Right lobe of liver (tissue), 6 donors: Measurements from ENCODE around the gene SVBP. TPM values are rescaled to one million over a fixed set of nuclear protein-coding genes. Genes with fewer than 3 reads are reported as not detected.

Source experiments
- ATAC-seq, 4 donors: fragments of 200-7000 bp; cut with Tn5 transposase; one replicate each; pipeline ENCODE4 v1.9.1; 2020; ENCODE audit warnings: mild to moderate bottlenecking in 4 of 4, moderate library complexity in 4 of 4
- DNase-seq, 3 donors: peaks; one replicate each; pipeline ENCODE4 v3.0.0-alpha.2; 2020
- H3K27ac ChIP-seq, 3 donors: fragments of 200-600 bp; one replicate each; pipeline ENCODE4 v1.8.0; 2022
- H3K27me3 ChIP-seq, 2 donors: fragments of 200-600 bp; one replicate each; pipeline ENCODE4 v1.8.0; 2022
- H3K36me3 ChIP-seq, 4 donors: fragments of 200-600 bp; sonication (generic) in 1 of 4; one replicate each; pipeline versions ENCODE4 v1.5.1 to v1.8.0; 2017 to 2022; ENCODE audit warnings: control low read depth in 1 of 4
- H3K4me1 ChIP-seq, 4 donors: fragments of 200-600 bp; sonication (generic) in 1 of 4; one replicate each; pipeline versions ENCODE4 v1.5.1 to v1.8.0; 2017 to 2022; ENCODE audit warnings: control low read depth in 1 of 4
- H3K4me3 ChIP-seq, 3 donors: fragments of 200-600 bp; one replicate each; pipeline ENCODE4 v1.8.0; 2022
- H3K9me3 ChIP-seq, 4 donors: fragments of 200-600 bp; sonication (generic) in 1 of 4; one replicate each; pipeline versions ENCODE4 v1.5.1 to v1.8.0; 2017 to 2022; ENCODE audit warnings: control low read depth in 1 of 4
- POLR2A ChIP-seq: fragments of 450-650 bp; IDR thresholded peaks from one replicate; pipeline ENCODE4 v1.6.1; 2017; ENCODE audit warnings: antibody characterized with exemption, mild to moderate bottlenecking
- WGBS: methylation state at CpG from one replicate; pipeline ENCODE4 v1.1.6; 2018; ENCODE audit warnings: low coverage, low lambda C conversion rate; ENCODE audit not compliant: insufficient coverage; ENCODE audit errors: missing lambda C conversion rate; 5-methylcytosine and 5-hydroxymethylcytosine counted together
- intact Hi-C, 2 donors: fragments of 100-400 bp; cut with DNase I; formaldehyde crosslinking; loops; one replicate each; pipeline versions ENCODE4 v1.11.2 to v1.14.1; 2022
- total RNA-seq, 6 experiments: library from RNA; depleted of rRNA in 2 of 6; stranded (reverse); fragments of >200 nt in 2 of 6; fragmentation: NEBNext Ultra II Directional in 3 of 6; extraction: Animal tissue kit (Norgen Biotek cat#: 25700) in 3 of 6; gene quantifications; one replicate each; pipeline versions ENCODE4 v1.1.0 to v1.2.4, GENCODE V29; 2016 to 2023
- TF ChIP-seq, protein P1 (sequence below), 4 donors: fragments of 200-600 bp in 3 of 4; fragments of 450-650 bp in 1 of 4; IDR thresholded peaks; one replicate each; pipeline versions ENCODE4 v1.5.1 to v1.8.0; 2016 to 2022; ENCODE audit warnings: antibody characterized with exemption in 4 of 4, mild to moderate bottlenecking in 2 of 4
- donor health status: DM: no; HTN: yes; CAD: no.
- donor health status: DM: no; HTN: no; CAD: no.
- donor health status: DM: no; HTN: no; CAD: no.
- donor health status: DM: no; HTN: yes; CAD: no.
- donor health status: DM: no; HTN: yes; CAD: no.

SVBP gene
- total RNA-seq, 6 experiments from 2014 or later, result 6.0 to 12.8 (median 10.6) TPM

DNA sequence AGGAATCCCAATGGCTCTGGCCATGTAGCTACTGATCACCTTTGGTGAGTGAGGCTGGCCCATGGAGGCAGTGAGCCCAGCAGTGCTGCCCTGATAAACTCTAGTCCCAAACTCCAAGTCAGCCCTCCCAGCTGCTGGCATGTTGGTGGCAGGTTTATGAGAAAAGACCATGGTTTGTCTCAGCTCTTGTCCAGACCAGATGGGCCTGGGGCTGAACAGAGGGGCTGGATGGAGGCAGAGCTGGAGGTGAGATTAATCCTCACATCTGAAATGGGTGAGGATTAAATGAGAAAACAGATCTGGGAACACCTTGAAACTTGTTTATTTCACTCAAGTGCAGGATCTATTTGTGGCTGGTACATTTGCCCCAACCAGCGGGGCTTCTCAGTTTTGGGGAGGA lies 29.2 kb downstream of the SVBP start:
- DNase-seq, result no peak
- intact Hi-C loops, result no loop called here
- ATAC-seq, result no peak
- H3K27ac ChIP-seq, result no peak overlapping the region
- WGBS, result 88% methylated on average over 1 of the region's 1 CpG
- H3K36me3 ChIP-seq, result no peaks in the 10 kb centered on the region
- H3K9me3 ChIP-seq, result no peaks in the 10 kb centered on the region
- no peaks in the 10 kb centered on the region for H3K27me3 ChIP-seq
- H3K4me1 ChIP-seq, result peaks cover 0 to 7% (median 0%) of the 10 kb centered on the region in 4 donors
- no peak overlapping the region for H3K4me3 ChIP-seq
- TF ChIP-seq, protein P1, sequence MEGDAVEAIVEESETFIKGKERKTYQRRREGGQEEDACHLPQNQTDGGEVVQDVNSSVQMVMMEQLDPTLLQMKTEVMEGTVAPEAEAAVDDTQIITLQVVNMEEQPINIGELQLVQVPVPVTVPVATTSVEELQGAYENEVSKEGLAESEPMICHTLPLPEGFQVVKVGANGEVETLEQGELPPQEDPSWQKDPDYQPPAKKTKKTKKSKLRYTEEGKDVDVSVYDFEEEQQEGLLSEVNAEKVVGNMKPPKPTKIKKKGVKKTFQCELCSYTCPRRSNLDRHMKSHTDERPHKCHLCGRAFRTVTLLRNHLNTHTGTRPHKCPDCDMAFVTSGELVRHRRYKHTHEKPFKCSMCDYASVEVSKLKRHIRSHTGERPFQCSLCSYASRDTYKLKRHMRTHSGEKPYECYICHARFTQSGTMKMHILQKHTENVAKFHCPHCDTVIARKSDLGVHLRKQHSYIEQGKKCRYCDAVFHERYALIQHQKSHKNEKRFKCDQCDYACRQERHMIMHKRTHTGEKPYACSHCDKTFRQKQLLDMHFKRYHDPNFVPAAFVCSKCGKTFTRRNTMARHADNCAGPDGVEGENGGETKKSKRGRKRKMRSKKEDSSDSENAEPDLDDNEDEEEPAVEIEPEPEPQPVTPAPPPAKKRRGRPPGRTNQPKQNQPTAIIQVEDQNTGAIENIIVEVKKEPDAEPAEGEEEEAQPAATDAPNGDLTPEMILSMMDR (IDR thresholded peaks at IDR 0.05), result no peak
- no peak for TF ChIP-seq POLR2A

DNA sequence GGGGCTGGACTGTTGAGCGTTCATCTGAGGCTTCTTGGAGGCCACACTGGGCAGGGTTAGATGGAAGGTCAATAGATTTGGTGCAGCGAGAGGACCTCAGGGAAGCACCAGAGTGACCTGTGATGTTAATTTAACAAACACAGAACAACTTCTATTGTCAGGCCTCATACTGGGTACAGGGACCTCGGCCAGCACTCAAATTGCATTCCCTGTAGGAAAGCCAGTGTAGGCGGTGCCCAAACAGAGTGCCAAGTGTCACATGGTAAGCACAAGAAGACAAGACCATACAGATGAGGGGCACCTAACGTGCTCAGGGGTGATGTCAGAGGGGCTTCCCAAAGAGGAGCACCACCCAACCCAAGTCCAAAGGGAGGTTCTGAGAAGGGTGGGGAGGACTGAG lies 31.1 kb downstream of the SVBP start:
- Histone ChIP-seq H3K4me3 (no peak overlapping the region), H3K36me3 (no peaks in the 10 kb centered on the region), H3K27me3 (no peaks in the 10 kb centered on the region), H3K9me3 (no peaks in the 10 kb centered on the region), H3K4me1 (peaks cover 0 to 7% (median 0%) of the 10 kb centered on the region in 4 donors), H3K27ac (no peak overlapping the region)
- no peak for DNase-seq
- TF ChIP-seq, protein P1 (IDR thresholded peaks at IDR 0.05), result no peak
- no peak for TF ChIP-seq POLR2A
- WGBS, result 84% methylated on average over 5 of the region's 5 CpGs
- ATAC-seq, result no peak
- intact Hi-C loops, result no loop called here

DNA sequence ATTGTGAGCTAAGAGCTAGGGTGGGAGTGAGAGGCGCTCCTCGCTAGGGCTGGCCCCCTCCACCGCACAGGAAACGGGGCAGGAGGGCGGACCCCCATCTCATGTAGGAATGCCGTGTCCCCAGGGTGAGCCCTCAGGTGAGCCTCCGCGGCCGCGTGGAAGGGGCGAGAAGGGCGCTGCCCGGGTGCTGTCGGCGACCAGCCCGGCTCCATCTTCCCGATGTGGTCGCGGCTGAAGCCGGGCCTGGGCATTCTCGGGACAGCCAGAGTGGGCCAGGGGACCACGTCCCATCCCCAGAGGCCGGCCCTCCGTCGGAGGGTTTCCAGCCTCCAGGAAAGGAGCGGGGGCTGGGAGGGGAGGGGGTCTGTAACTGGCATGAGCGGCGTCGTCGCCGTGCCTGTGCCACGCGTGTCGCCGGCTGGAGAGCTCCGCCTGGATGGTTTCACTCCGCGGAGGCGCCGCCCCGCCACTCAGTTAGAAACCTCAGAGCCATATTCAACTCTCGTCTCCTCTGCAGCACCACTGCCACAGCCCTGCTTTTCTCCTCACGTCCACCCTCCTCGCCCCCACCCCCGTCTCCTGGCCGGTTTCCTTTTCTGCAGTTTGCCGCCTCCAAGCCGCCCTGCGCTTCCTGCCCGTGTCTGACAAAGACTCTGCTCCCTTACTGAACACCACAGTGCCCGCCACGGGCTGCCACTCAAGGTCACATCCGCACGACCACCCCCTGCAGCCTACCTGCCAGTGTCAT lies 32.1 kb downstream of the SVBP start, which contains the start of gene TMEM269:
Gene TMEM269, plus strand, starts transcription at position 46 of the 748 bp plus-strand sequence. CDS start 4,903 bp downstream, outside the sequence.
- no peak within 1 kb of the TSS for H3K27ac ChIP-seq
- DNase-seq (peak in 1 of 3 donors; percentile 30), ATAC-seq (peak; percentile 44 to 53 (median 50))
- H3K27me3 ChIP-seq, result no peaks in the 10 kb centered on the region
- intact Hi-C loops, result no loop called here
- H3K4me1 ChIP-seq, result peaks cover 0 to 7% (median 0%) of the 10 kb centered on the region in 4 donors
- H3K4me3 ChIP-seq, result peak within 1 kb of the TSS; percentile 14 to 35 (median 21)
- no peaks in the 10 kb centered on the region for H3K36me3 ChIP-seq
- TF ChIP-seq POLR2A, result no peak
- TF ChIP-seq, protein P1 (IDR thresholded peaks at IDR 0.05), result no peak
- no peaks in the 10 kb centered on the region for H3K9me3 ChIP-seq
- whole genome bisulfite sequencing, result 17% methylated on average over 13 of the region's 54 CpGs

DNA sequence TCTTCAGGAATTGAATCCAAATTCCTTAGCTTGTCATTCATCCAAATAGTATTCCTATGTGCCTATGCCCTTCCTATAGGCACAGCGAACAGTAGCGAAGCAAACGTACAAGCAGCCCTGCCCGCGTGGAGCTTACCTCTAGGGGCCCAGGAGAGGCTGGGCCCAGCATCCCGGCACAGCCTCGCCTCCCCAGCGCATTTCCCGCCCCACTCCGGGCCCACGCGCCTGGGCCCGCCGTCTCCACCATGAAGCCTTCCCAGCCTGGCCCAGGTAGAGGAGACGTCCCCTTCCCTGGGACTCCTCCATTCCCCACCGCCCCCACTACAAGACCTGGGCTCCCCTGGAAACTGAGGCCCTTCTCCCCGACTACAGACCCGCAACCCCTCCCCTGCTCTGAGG lies 32.7 kb downstream of the SVBP start:
- DNase-seq, result no peak
- TF ChIP-seq, protein P1 (IDR thresholded peaks at IDR 0.05), result no peak
- no peak for TF ChIP-seq POLR2A
- Histone ChIP-seq H3K9me3 (no peaks in the 10 kb centered on the region), H3K4me1 (peaks cover 0 to 7% (median 0%) of the 10 kb centered on the region in 4 donors), H3K4me3 (no peak overlapping the region), H3K36me3 (no peaks in the 10 kb centered on the region), H3K27me3 (no peaks in the 10 kb centered on the region), H3K27ac (no peak overlapping the region)
- WGBS, result 93% methylated on average over 9 of the region's 18 CpGs
- intact Hi-C loops, result no loop called here
- ATAC-seq, result peak in 2 of 4 donors; percentile 5 to 12
